HepG2 (cell line): ENCODE results near the gene TYMP.

Experiments
- HCFC1 ChIP-seq: fragments of 150-350 bp; IDR thresholded peaks from 2 replicates; pipeline ENCODE4 v1.6.1; 2014; ENCODE audit warnings: low read depth, low read length
- HNRNPUL1 ChIP-seq: fragments of 200-400 bp; formaldehyde crosslinking; IDR thresholded peaks from 2 replicates; pipeline ENCODE4 v1.6.1; 2017; ENCODE audit warnings: low read depth, mild to moderate bottlenecking, low read length, moderate library complexity
- JUNB ChIP-seq: sonication (generic); formaldehyde crosslinking; IDR thresholded peaks from 2 replicates; pipeline ENCODE4 v1.8.0; 2022; ENCODE audit warnings: missing genetic modification reagents, mild to moderate bottlenecking, borderline replicate concordance
- SIN3B ChIP-seq: fragments of 150-350 bp; IDR thresholded peaks from 2 replicates; pipeline ENCODE4 v1.6.1; 2014; ENCODE audit warnings: low read length
- SMAD3 ChIP-seq: sonication (generic); formaldehyde crosslinking; IDR thresholded peaks from 2 replicates; pipeline ENCODE4 v1.4.0; 2020; ENCODE audit warnings: missing genetic modification reagents
- TF ChIP-seq, protein P1 (sequence below): sonication (generic); formaldehyde crosslinking; IDR thresholded peaks from 2 replicates; pipeline ENCODE4 v1.5.0; 2020; ENCODE audit warnings: missing genetic modification reagents
- TF ChIP-seq, protein P2 (sequence below): conservative IDR thresholded peaks from 2 replicates; pipeline ENCODE4 v1.6.1; 2018; ENCODE audit warnings: missing genetic modification reagents

DNA sequence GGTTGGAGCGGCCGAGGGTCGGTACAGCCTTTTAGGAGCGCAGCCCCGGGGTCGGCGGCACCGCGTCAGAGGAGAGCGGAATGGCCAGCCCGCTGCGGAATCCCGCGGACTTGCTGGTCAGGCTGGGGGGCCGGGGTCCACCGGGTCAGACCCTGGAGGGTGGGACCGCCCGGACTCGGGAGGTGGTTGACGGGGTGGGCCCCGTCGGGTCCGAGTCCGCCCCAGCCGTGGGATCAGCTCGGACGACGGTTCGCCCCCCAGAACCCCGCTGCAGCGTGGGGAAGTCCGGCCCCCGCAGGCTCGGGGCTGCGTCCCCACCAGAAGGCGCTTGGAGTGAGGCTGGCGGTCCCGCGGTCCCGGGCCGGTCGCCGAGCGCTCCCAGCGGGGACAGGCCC, 48.8 kb downstream of the TYMP start:
- TF ChIP-seq HNRNPUL1 (no peak), SMAD3 (CRISPR knock-in tag) (no peak), JUNB (CRISPR knock-in tag) (no peak), SIN3B (no peak), HCFC1 (no peak)
- TF ChIP-seq, protein P1, sequence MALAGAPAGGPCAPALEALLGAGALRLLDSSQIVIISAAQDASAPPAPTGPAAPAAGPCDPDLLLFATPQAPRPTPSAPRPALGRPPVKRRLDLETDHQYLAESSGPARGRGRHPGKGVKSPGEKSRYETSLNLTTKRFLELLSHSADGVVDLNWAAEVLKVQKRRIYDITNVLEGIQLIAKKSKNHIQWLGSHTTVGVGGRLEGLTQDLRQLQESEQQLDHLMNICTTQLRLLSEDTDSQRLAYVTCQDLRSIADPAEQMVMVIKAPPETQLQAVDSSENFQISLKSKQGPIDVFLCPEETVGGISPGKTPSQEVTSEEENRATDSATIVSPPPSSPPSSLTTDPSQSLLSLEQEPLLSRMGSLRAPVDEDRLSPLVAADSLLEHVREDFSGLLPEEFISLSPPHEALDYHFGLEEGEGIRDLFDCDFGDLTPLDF, result no peak
- TF ChIP-seq, protein P2, sequence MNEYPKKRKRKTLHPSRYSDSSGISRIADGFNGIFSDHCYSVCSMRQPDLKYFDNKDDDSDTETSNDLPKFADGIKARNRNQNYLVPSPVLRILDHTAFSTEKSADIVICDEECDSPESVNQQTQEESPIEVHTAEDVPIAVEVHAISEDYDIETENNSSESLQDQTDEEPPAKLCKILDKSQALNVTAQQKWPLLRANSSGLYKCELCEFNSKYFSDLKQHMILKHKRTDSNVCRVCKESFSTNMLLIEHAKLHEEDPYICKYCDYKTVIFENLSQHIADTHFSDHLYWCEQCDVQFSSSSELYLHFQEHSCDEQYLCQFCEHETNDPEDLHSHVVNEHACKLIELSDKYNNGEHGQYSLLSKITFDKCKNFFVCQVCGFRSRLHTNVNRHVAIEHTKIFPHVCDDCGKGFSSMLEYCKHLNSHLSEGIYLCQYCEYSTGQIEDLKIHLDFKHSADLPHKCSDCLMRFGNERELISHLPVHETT (CRISPR knock-in tag), result no peak
